PFSK-1 (cell line): ENCODE results near the gene RBP5.

Source experiments
- FOXP2 ChIP-seq: optimal IDR thresholded peaks from 2 replicates; pipeline ENCODE3; 2011; ENCODE audit warnings: borderline replicate concordance, control low read depth, inconsistent platforms; ENCODE audit not compliant: insufficient read depth; ENCODE audit errors: extremely low read length, extremely low read depth
- POLR2AphosphoS5 ChIP-seq: IDR thresholded peaks from 2 replicates; pipeline ENCODE4 v1.6.1; 2012; ENCODE audit warnings: low read depth, mild to moderate bottlenecking, control low read depth, low read length, moderate library complexity
- REST ChIP-seq, 2 experiments: IDR thresholded peaks; 2 replicates each; pipeline versions ENCODE4 v1.6.1 to v1.8.0; 2011 to 2012; ENCODE audit warnings: low read depth in 2 of 2, low read length in 2 of 2, control low read depth in 1 of 2, inconsistent platforms in 1 of 2, mild to moderate bottlenecking in 1 of 2, moderate library complexity in 1 of 2; ENCODE audit not compliant: insufficient read depth in 1 of 2
- SIN3A ChIP-seq: IDR thresholded peaks from 2 replicates; pipeline ENCODE4 v1.6.1; 2012; ENCODE audit warnings: mild to moderate bottlenecking, low read length, moderate library complexity, borderline replicate concordance; ENCODE audit not compliant: insufficient read depth
- TAF1 ChIP-seq: IDR thresholded peaks from 2 replicates; pipeline ENCODE4 v1.6.1; 2012; ENCODE audit warnings: low read length, control low read depth, borderline replicate concordance; ENCODE audit not compliant: insufficient read depth

RBP5 gene

GRCh38 chr12:7108796-7109571 is 19.7 kb downstream of the RBP5 start, which contains the start of gene C1RL:
Gene C1RL, minus strand, starts transcription at chr12:7109214. Its CDS starts 34 bp downstream, at chr12:7109180.
- TF ChIP-seq POLR2AphosphoS5 (no peak), SIN3A (no peak), FOXP2 (no peak)

DNA sequence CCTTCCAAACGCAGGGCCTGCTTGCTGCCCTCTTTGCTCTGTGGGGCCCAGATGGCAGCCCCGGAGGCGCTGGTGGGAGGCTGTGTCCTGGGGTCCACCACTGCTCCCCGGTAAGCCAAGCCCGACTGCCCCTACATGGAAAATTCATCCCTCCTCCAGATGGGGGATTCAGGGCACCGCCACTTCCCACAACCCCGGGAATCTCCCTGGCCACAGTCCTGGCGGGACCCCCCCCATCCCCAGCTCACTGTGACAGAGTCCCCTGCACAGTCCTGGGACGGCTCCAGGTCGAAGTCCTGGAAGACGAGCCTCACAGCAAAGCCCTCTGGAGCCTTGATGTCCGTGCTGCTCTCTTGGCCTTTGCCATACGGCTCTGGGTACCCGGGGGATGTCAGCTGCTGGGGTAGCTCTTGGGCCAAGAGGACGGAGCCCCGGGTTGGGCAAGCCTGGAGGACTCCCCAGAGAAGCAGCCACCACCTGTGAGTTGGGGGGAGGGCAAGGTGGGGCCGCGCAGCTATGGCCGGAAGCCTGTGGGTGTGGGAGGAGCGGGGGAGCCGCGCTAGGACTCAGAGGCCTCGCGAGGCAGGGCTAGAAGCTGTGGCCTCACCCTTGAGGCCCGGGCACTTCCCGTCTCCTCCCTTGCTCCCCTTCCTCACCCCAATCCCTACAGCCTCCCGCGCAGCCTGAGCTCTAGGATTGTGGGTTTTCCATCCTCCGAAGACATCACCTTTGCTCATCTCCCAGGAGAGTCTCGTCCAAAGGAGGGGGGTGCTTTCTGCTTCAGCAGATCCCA is 20.5 kb downstream of the RBP5 start:
- TF ChIP-seq REST (IDR thresholded peaks at IDR 0.05; ENCODE audit: insufficient read depth in 1 of 2, low read depth in 2 of 2, low read length in 2 of 2) (no peak), FOXP2 (no peak), SIN3A (no peak), POLR2AphosphoS5 (no peak), TAF1 (no peak)

GRCh38 chr12:7107636-7108002 is 21.1 kb downstream of the RBP5 start:
- TF ChIP-seq TAF1: no peak

- TF ChIP-seq TAF1 (no peak), REST (IDR thresholded peaks at IDR 0.05; ENCODE audit: insufficient read depth in 1 of 2, low read depth in 2 of 2, low read length in 2 of 2) (no peak), FOXP2 (no peak), POLR2AphosphoS5 (no peak), SIN3A (no peak)
Measured at GRCh38 chr12:7106082-7106481, 22.6 kb downstream of the RBP5 start.

- TF ChIP-seq FOXP2 (no peak), REST (IDR thresholded peaks at IDR 0.05; ENCODE audit: insufficient read depth in 1 of 2, low read depth in 2 of 2, low read length in 2 of 2) (no peak), SIN3A (no peak), POLR2AphosphoS5 (no peak), TAF1 (no peak)
Measured at GRCh38 chr12:7103837-7104584, 24.7 kb downstream of the RBP5 start.

- TF ChIP-seq FOXP2: no peak
- no peak for TF ChIP-seq TAF1
- TF ChIP-seq POLR2AphosphoS5: no peak
- TF ChIP-seq REST (IDR thresholded peaks at IDR 0.05; ENCODE audit: insufficient read depth in 1 of 2, low read depth in 2 of 2, low read length in 2 of 2): no peak
- no peak for TF ChIP-seq SIN3A
Measured at GRCh38 chr12:7102582-7102981, 26.1 kb downstream of the RBP5 start.
